NCI-H460 (cell line): ENCODE measurements around the gene SLMAP. TPM values are rescaled to one million over a fixed set of nuclear protein-coding genes. Genes with fewer than 3 reads are reported as not detected.
"Not testable (repeated sequence)": the region's sequence is repeated elsewhere in the genome, so short reads cannot be mapped to it uniquely, and the experiment has no call there.

Experiments
- DNase-seq: peaks from one replicate; pipeline ENCODE4 v3.0.0-alpha.2; 2016; ENCODE audit warnings: low read depth; ENCODE audit errors: extremely low read depth
- total RNA-seq: library from RNA; depleted of rRNA; stranded (reverse); fragments of >200 nt; shearing (Covaris generic); gene quantifications from 2 replicates; pipeline ENCODE4 v1.2.3, GENCODE V29; 2014

SLMAP gene
- total RNA-seq, 1 experiment from 2014 or later = 39.9 TPM

- not testable (repeated sequence) for DNase-seq
Observed at GRCh38 chr3:57869110-57869509, 113.0 kb downstream of the SLMAP start.

- DNase-seq = no peak
Observed at GRCh38 chr3:57872606-57873005, 116.5 kb downstream of the SLMAP start.

GRCh38 chr3:57876632-57877031 is 120.5 kb downstream of the SLMAP start:
- no peak for DNase-seq

GRCh38 chr3:57877116-57877515 is 121.0 kb downstream of the SLMAP start:
- DNase-seq = no peak

GRCh38 chr3:57884436-57884835 is 128.3 kb downstream of the SLMAP start:
- not testable (repeated sequence) for DNase-seq

GRCh38 chr3:57889807-57890206 is 133.7 kb downstream of the SLMAP start:
- no peak for DNase-seq

- DNase-seq = no peak
Observed at GRCh38 chr3:57890874-57891273, 134.8 kb downstream of the SLMAP start.

GRCh38 chr3:57892423-57892822 is 136.3 kb downstream of the SLMAP start:
- no peak for DNase-seq

GRCh38 chr3:57893156-57893555 is 137.0 kb downstream of the SLMAP start:
- no peak for DNase-seq

- no peak for DNase-seq
Observed at GRCh38 chr3:57893668-57894067, 137.6 kb downstream of the SLMAP start.

- no peak for DNase-seq
Observed at GRCh38 chr3:57896031-57896430, 139.9 kb downstream of the SLMAP start.

GRCh38 chr3:57896691-57897090 is 140.6 kb downstream of the SLMAP start:
- no peak for DNase-seq

- DNase-seq = no peak
Observed at GRCh38 chr3:57900786-57901185, 144.7 kb downstream of the SLMAP start.

- no peak for DNase-seq
Observed at GRCh38 chr3:57903124-57903890, 147.2 kb downstream of the SLMAP start.

- DNase-seq = peak; percentile 8
Observed at GRCh38 chr3:57910990-57911389, 154.9 kb downstream of the SLMAP start.

- no peak for DNase-seq
Observed at GRCh38 chr3:57911593-57911992, 155.5 kb downstream of the SLMAP start.

GRCh38 chr3:57917601-57918000 is 161.5 kb downstream of the SLMAP start:
- no peak for DNase-seq

- DNase-seq = no peak
Observed at GRCh38 chr3:57918123-57918837, 162.2 kb downstream of the SLMAP start.

- no peak for DNase-seq
Observed at GRCh38 chr3:57919987-57920386, 163.9 kb downstream of the SLMAP start.

- no peak for DNase-seq
Observed at GRCh38 chr3:57923101-57923500, 167.0 kb downstream of the SLMAP start.

GRCh38 chr3:57923752-57924151 is 167.6 kb downstream of the SLMAP start:
- DNase-seq = no peak

GRCh38 chr3:57927166-57927565 is 171.1 kb downstream of the SLMAP start:
- DNase-seq = no peak
